ENCODE measurements around the gene GOSR1. TPM values are rescaled to one million over a fixed set of nuclear protein-coding genes. Genes with fewer than 3 reads are reported as not detected.
"Not testable (repeated sequence)": the region's sequence is repeated elsewhere in the genome, so short reads cannot be mapped to it uniquely, and the experiment has no call there.

The GOSR1 gene
- total RNA-seq, 1 experiment from 2014 or later: 14.8 TPM

GRCh38 chr17:30575648-30576325 lies 98.6 kb downstream of the GOSR1 start:
- not testable (repeated sequence) for DNase-seq (ENCODE audit: low spot score)

DNA sequence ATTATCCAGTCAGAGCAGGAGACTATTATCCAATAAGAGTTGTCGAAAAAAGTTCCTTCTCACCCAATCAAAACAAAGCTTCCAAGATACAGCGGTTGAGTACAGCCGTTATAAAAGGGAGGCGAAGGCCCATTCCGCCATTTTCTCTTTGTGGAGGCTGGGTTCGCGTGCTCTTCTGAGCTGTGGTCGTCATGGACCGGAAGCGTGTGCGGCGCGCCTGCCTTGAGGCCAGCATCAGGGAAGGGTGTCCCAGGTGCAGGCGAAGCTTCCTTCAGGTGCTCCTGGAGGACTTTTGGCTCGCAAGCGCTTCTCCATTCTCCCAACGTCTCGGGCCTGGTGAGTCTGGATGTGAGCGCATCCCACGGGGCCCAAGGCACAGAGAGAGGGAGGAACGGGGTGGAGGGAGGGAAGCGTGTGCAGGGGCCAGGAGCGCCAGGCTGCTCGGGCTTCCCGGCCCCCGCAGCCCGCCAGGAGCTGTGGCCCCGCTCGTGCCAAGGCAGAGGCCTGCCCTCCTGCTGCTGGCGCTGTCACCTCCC lies 99.2 kb downstream of the GOSR1 start:
- DNase-seq (ENCODE audit: low spot score): no peak

Other genes with a start within 250 kb of the GOSR1 start
- not detected in 2 replicates for gene SLC6A4, start 241.7 kb upstream of the GOSR1 start, total RNA-seq (2014; rRNA removed; shearing (Covaris generic))
- gene BLMH, start 185.5 kb upstream of the GOSR1 start, total RNA-seq (2014; rRNA removed; shearing (Covaris generic)): 1.8 and 3.9 TPM in 2 replicates
- gene TMIGD1, start 143.4 kb upstream of the GOSR1 start, total RNA-seq (2014; rRNA removed; shearing (Covaris generic)): not detected in 2 replicates
- 26.9 and 37.7 TPM in 2 replicates for gene CPD, start 98.5 kb upstream of the GOSR1 start, total RNA-seq (2014; rRNA removed; shearing (Covaris generic))